Panc1 (cell line): ENCODE measurements around the gene PPM1M.

Experiments used
- CTCF ChIP-seq: fragments of 450-650 bp; IDR thresholded peaks from 2 replicates; pipeline ENCODE4 v1.5.1; 2017; ENCODE audit warnings: mild to moderate bottlenecking
- POLR2AphosphoS5 ChIP-seq: IDR thresholded peaks from 2 replicates; pipeline ENCODE4 v1.6.1; 2012; ENCODE audit warnings: mild to moderate bottlenecking, low read depth, low read length, moderate library complexity

GRCh38 chr3:52213901-52214300, 31.7 kb upstream of the PPM1M start:
- TF ChIP-seq CTCF (no peak), POLR2AphosphoS5 (no peak)
